ENCODE results near the gene MBNL1. TPM values are rescaled to one million over a fixed set of nuclear protein-coding genes. Genes with fewer than 3 reads are reported as not detected.

Gene MBNL1
- total and polyA plus RNA-seq, 2 donors (not counting 3 experiments of a cell fraction or from before 2014, with no cell fraction given): 179 to 362 TPM

GRCh38 chr3:152253514-152253913, 15.2 kb upstream of the MBNL1 start:
- CTCF ChIA-PET: interaction anchor here (1.2 kb wide), 1 partner anchor 17 kb away, joined by 3 read pairs; no protein-coding TSS in a partner anchor

GRCh38 chr3:152254041-152254440, 14.7 kb upstream of the MBNL1 start:
- Histone ChIP-seq H4K20me1 (replicated peaks; ENCODE audit: control insufficient read depth, extremely low read depth, insufficient read depth, low read length) (no peaks in the 10 kb centered on the region), H3K9me3 (replicated peaks; ENCODE audit: control insufficient read depth, insufficient read depth, low read length) (no peaks in the 10 kb centered on the region), H3K27ac (ENCODE audit: insufficient read depth, low read depth, low read length) (no peak overlapping the region), H3K4me3 (replicated peaks in 1 of 3; ENCODE audit: insufficient read depth in 1 of 3, low read depth in 1 of 3, low read length in 3 of 3) (no peak overlapping the region), H3K9me1 (replicated peaks; ENCODE audit: control insufficient read depth, extremely low read depth, insufficient read depth, low read length) (no peaks in the 10 kb centered on the region), H3K4me2 (ENCODE audit: insufficient read depth, low read length) (no peak overlapping the region), H3K4me1 (ENCODE audit: control insufficient read depth, extremely low read depth, insufficient read depth, low read length) (peaks cover 4% of the 10 kb centered on the region), H3K9ac (replicated peaks; ENCODE audit: extremely low read depth, insufficient read depth, low read length) (no peak overlapping the region), H2AFZ (ENCODE audit: low read depth, low read length) (no peak overlapping the region), H3K79me2 (ENCODE audit: control insufficient read depth, insufficient read depth, low read length) (no peaks in the 10 kb centered on the region), H3K36me3 (ENCODE audit: control insufficient read depth in 2 of 2, extremely low read depth in 1 of 2, insufficient read depth in 2 of 2, low read length in 2 of 2) (no peaks in the 10 kb centered on the region), H3K27me3 (ENCODE audit: control insufficient read depth in 2 of 2, insufficient read depth in 2 of 2, low read length in 2 of 2) (no peaks in the 10 kb centered on the region)
- ChIA-PET CTCF (interaction anchor here (1.2 kb wide), 1 partner anchor 17 kb away, joined by 3 read pairs; no protein-coding TSS in a partner anchor), POLR2A (no interaction called here)
- FAIRE-seq (no peak), DNase-seq (ENCODE audit: low read depth, low spot score) (no peak)
- no peak for TF ChIP-seq POLR2A (IDR thresholded peaks at IDR 0.05; ENCODE audit: low read depth, low read length)
- TF ChIP-seq FOS (IDR thresholded peaks at IDR 0.05; ENCODE audit: borderline replicate concordance, insufficient read depth, low read length): no peak
- TF ChIP-seq MYC (IDR thresholded peaks at IDR 0.05; ENCODE audit: low read depth, low read length): no peak
- no peak for TF ChIP-seq POLR2AphosphoS5 (IDR thresholded peaks at IDR 0.05; ENCODE audit: insufficient read depth, low read depth, low read length)
- intact Hi-C loops (cut with micrococcal nuclease) (no loop called here), dilution Hi-C loops (cut with MboI; ENCODE audit: extremely low pct_ligation_motif_present, low sequenced_read_pairs) (no loop called here)
- no TSS peak for BruUV-seq (replicated peaks)

More at GRCh38 chr3:152253514-152253913, 15.2 kb upstream of the MBNL1 start:
- no peaks in the 10 kb centered on the region for H3K9me3 ChIP-seq (replicated peaks; ENCODE audit: control insufficient read depth, insufficient read depth, low read length)
- H3K9ac ChIP-seq (replicated peaks; ENCODE audit: extremely low read depth, insufficient read depth, low read length): no peak overlapping the region
- FAIRE-seq (no peak), DNase-seq (ENCODE audit: low read depth, low spot score) (no peak)
- no peak overlapping the region for H3K4me3 ChIP-seq (replicated peaks in 1 of 3; ENCODE audit: insufficient read depth in 1 of 3, low read depth in 1 of 3, low read length in 3 of 3)
- no TSS peak for BruUV-seq (replicated peaks)
- H2AFZ ChIP-seq (ENCODE audit: low read depth, low read length): no peak overlapping the region
- H3K4me1 ChIP-seq (ENCODE audit: control insufficient read depth, extremely low read depth, insufficient read depth, low read length): peaks cover 4% of the 10 kb centered on the region
- no peak overlapping the region for H3K27ac ChIP-seq (ENCODE audit: insufficient read depth, low read depth, low read length)
- H3K79me2 ChIP-seq (ENCODE audit: control insufficient read depth, insufficient read depth, low read length): no peaks in the 10 kb centered on the region
- dilution Hi-C loops (cut with MboI; ENCODE audit: extremely low pct_ligation_motif_present, low sequenced_read_pairs): no loop called here
- H4K20me1 ChIP-seq (replicated peaks; ENCODE audit: control insufficient read depth, extremely low read depth, insufficient read depth, low read length): no peaks in the 10 kb centered on the region
- no peak for TF ChIP-seq CTCF (IDR thresholded peaks at IDR 0.05; ENCODE audit: extremely low read depth in 1 of 2, insufficient read depth in 1 of 2, low read depth in 1 of 2, low read length in 2 of 2)
- intact Hi-C loops (cut with micrococcal nuclease): no loop called here
- no peak overlapping the region for H3K4me2 ChIP-seq (ENCODE audit: insufficient read depth, low read length)
- no peaks in the 10 kb centered on the region for H3K27me3 ChIP-seq (ENCODE audit: control insufficient read depth in 2 of 2, insufficient read depth in 2 of 2, low read length in 2 of 2)
- POLR2A ChIA-PET: no interaction called here
- H3K9me1 ChIP-seq (replicated peaks; ENCODE audit: control insufficient read depth, extremely low read depth, insufficient read depth, low read length): no peaks in the 10 kb centered on the region
- no peaks in the 10 kb centered on the region for H3K36me3 ChIP-seq (ENCODE audit: control insufficient read depth in 2 of 2, extremely low read depth in 1 of 2, insufficient read depth in 2 of 2, low read length in 2 of 2)
